Thyroid gland (tissue), 4 donors: Measurements from ENCODE around the gene EIF5. TPM values are rescaled to one million over a fixed set of nuclear protein-coding genes. Genes with fewer than 3 reads are reported as not detected.
A peak's percentile ranks its signal among the peaks of the same experiment; 100 is the strongest.

ENCODE experiments used
- DNase-seq, 2 donors: peaks; one replicate each; pipeline ENCODE4 v3.0.0-alpha.2; 2019
- H3K27ac ChIP-seq, 3 donors: fragments of 200-600 bp; sonication (generic); 1 replicate in 2 of 3; 2 replicates in 1 of 3; pipeline ENCODE4 v1.5.1; 2016 to 2019; ENCODE audit warnings: mild to moderate bottlenecking in 1 of 3, moderate library complexity in 1 of 3
- H3K27me3 ChIP-seq: fragments of 200-600 bp; sonication (generic); one replicate; pipeline ENCODE4 v1.5.1; 2019
- H3K36me3 ChIP-seq, 2 donors: fragments of 200-600 bp; sonication (generic); one replicate each; pipeline ENCODE4 v1.5.1; 2016 to 2019
- H3K4me1 ChIP-seq, 2 donors: fragments of 200-600 bp; sonication (generic); one replicate each; pipeline ENCODE4 v1.5.1; 2017 to 2019
- H3K4me3 ChIP-seq, 3 donors: fragments of 200-600 bp; sonication (generic); replicated peaks in 1 of 3; 1 replicate in 2 of 3; 2 replicates in 1 of 3; pipeline ENCODE4 v1.5.1; 2016; ENCODE audit warnings: mild to moderate bottlenecking in 1 of 3
- H3K9me3 ChIP-seq: fragments of 200-600 bp; sonication (generic); one replicate; pipeline ENCODE4 v1.5.1; 2017
- CTCF ChIP-seq, 6 experiments: fragments of 200-600 bp in 3 of 6; fragments of 450-650 bp in 3 of 6; sonication (generic) in 3 of 6; IDR thresholded peaks; one replicate each; pipeline ENCODE4 v1.5.1; 2016 to 2019; ENCODE audit warnings: antibody characterized with exemption in 6 of 6, mild to moderate bottlenecking in 2 of 6, inconsistent platforms in 1 of 6, moderate library complexity in 1 of 6
- POLR2A ChIP-seq, 2 donors: fragments of 450-650 bp; IDR thresholded peaks; one replicate each; pipeline ENCODE4 v1.6.1; 2017; ENCODE audit warnings: antibody characterized with exemption in 2 of 2, mild to moderate bottlenecking in 2 of 2, moderate library complexity in 1 of 2
- whole genome bisulfite sequencing, 2 donors: methylation state at CpG; one replicate each; pipeline ENCODE4 v1.1.5; 2017; 5-methylcytosine and 5-hydroxymethylcytosine counted together
- intact Hi-C: fragments of 100-400 bp; cut with DNase I; formaldehyde crosslinking; loops from one replicate; pipeline ENCODE4 v1.15.1; 2023
- total RNA-seq, 4 donors: library from RNA; depleted of rRNA; stranded (reverse); fragments of >200 nt; gene quantifications; one replicate each; pipeline ENCODE4 v1.2.3, GENCODE V29; 2016

EIF5 gene
- total RNA-seq, 4 donors from 2014 or later: 257 to 428 (median 329) TPM

DNA sequence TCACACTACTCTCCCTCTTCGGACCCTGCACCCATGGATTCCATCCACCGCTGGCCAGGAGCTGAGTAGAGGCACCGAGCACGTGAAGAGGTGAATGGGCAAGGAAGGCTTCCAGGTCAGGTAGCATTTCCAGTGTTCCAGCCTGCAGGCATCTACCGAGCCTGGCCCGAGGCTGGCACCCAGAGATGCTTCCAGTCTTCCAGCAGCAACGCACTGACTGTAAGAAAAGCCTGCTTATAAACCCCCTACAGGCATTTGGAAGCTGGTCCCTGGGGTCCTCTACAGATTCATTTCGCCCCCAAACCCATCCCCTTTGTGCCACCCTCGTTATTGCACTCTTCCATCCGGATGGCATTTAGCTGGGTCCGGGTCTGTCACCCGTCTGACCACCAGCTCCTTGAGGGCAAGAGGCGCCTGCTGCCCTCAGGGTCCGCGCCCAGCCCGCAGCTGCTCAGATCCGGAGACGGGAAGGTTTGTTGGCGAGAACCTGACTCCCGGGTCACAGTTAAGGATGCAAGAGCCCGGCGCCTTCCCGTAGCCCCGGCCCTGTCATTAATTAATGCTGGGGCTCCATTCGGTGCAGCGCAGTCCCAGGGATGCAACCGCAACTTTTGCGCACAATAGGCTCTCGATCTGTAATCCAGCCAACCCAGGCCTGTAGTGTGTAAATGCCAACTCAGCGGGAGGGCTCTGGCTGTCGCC, 50.6 kb downstream of the EIF5 start:
- Histone ChIP-seq H3K27ac (peak overlapping the region in 2 of 3 donors; percentile 95 to 99), H3K9me3 (no peaks in the 10 kb centered on the region), H3K27me3 (no peaks in the 10 kb centered on the region), H3K4me3 (peak overlapping the region; percentile 8 to 78 (median 77)), H3K36me3 (no peaks in the 10 kb centered on the region), H3K4me1 (peaks cover 20 to 27% of the 10 kb centered on the region in 2 donors)
- DNase-seq: no peak
- WGBS, 2 donors: 10 to 16% methylated on average over 17 to 28 of the region's 31 CpGs
- TF ChIP-seq POLR2A (IDR thresholded peaks at IDR 0.05): no peak
- TF ChIP-seq CTCF (IDR thresholded peaks at IDR 0.05): no peak
- intact Hi-C loops: loop anchor here (5.0 to 10.0 kb wide), 2 partner anchors 47 to 60 kb away; no protein-coding TSS in a partner anchor

GRCh38 chr14:103385152-103385928, 51.3 kb downstream of the EIF5 start, which contains the start of gene MARK3:
TSS of gene MARK3 (plus strand) at chr14:103385415. CDS start at chr14:103386030, 615 bp downstream.
- Histone ChIP-seq H3K27ac (peak within 1 kb of the TSS; percentile 95 to 99 (median 96)), H3K27me3 (no peaks in the 10 kb centered on the region), H3K9me3 (no peaks in the 10 kb centered on the region), H3K4me1 (peaks cover 22 to 29% of the 10 kb centered on the region in 2 donors), H3K36me3 (no peaks in the 10 kb centered on the region), H3K4me3 (peak within 1 kb of the TSS; percentile 68 to 78 (median 77))
- TF ChIP-seq POLR2A (IDR thresholded peaks at IDR 0.05): peak; percentile 59 to 97
- peak in 2 of 6 experiments; percentile 27 to 29 for TF ChIP-seq CTCF (IDR thresholded peaks at IDR 0.05)
- WGBS, 2 donors: 0% methylated on average over 29 to 35 of the region's 91 CpGs
- intact Hi-C loops: loop anchor here (10.0 kb wide), 1 partner anchor 59 kb away; no protein-coding TSS in a partner anchor
- DNase-seq: peak; percentile 99

- intact Hi-C loops: loop anchor here (10.0 kb wide), 1 partner anchor 59 kb away; no protein-coding TSS in a partner anchor
- TF ChIP-seq CTCF (IDR thresholded peaks at IDR 0.05) (no peak), POLR2A (IDR thresholded peaks at IDR 0.05) (peak in 1 of 2 donors; percentile 65)
- no peaks in the 10 kb centered on the region for H3K9me3 ChIP-seq
- H3K36me3 ChIP-seq: no peaks in the 10 kb centered on the region
- 0% methylated on average over 14 to 38 of the region's 44 CpGs for WGBS, 2 donors
- H3K4me1 ChIP-seq: peaks cover 26 to 37% of the 10 kb centered on the region in 2 donors
- H3K27me3 ChIP-seq: no peaks in the 10 kb centered on the region
- peak; percentile 79 for DNase-seq
- H3K27ac ChIP-seq: peak overlapping the region; percentile 95 to 99 (median 96)
- peak overlapping the region; percentile 68 to 78 (median 77) for H3K4me3 ChIP-seq
These were observed 52.1 kb downstream of the EIF5 start for GRCh38 chr14:103385929-103386712.

GRCh38 chr14:103386713-103387329, 52.8 kb downstream of the EIF5 start:
- intact Hi-C loops: loop anchor here (10.0 kb wide), 1 partner anchor 58 kb away; no protein-coding TSS in a partner anchor
- Histone ChIP-seq H3K4me1 (peaks cover 27 to 42% of the 10 kb centered on the region in 2 donors), H3K9me3 (no peaks in the 10 kb centered on the region), H3K4me3 (peak overlapping the region in 2 of 3 donors; percentile 68 to 77), H3K27me3 (no peaks in the 10 kb centered on the region), H3K36me3 (no peaks in the 10 kb centered on the region), H3K27ac (peak overlapping the region; percentile 95 to 99 (median 96))
- no peak for DNase-seq
- TF ChIP-seq CTCF (IDR thresholded peaks at IDR 0.05) (no peak), POLR2A (IDR thresholded peaks at IDR 0.05) (no peak)
- 15 to 16% methylated on average over 9 of the region's 9 CpGs for WGBS, 2 donors
